Testis (tissue), 5 donors: ENCODE data around the gene DNALI1. TPM values are rescaled to one million over a fixed set of nuclear protein-coding genes. Genes with fewer than 3 reads are reported as not detected.
A peak's percentile ranks its signal among the peaks of the same experiment; 100 is the strongest.

Experiments
- DNase-seq: peaks from one replicate; pipeline ENCODE4 v3.0.0-alpha.2; 2019
- H3K27ac ChIP-seq, 2 donors: fragments of 200-600 bp; sonication (generic); one replicate each; pipeline ENCODE4 v1.5.1; 2019
- H3K27me3 ChIP-seq: fragments of 200-600 bp; sonication (generic); one replicate; pipeline ENCODE4 v1.5.1; 2019
- H3K36me3 ChIP-seq: fragments of 200-600 bp; sonication (generic); one replicate; pipeline ENCODE4 v1.5.1; 2017; ENCODE audit warnings: low read depth; ENCODE audit errors: missing control alignments
- H3K4me1 ChIP-seq: fragments of 200-600 bp; sonication (generic); one replicate; pipeline ENCODE4 v1.5.1; 2019
- H3K4me3 ChIP-seq, 2 donors: fragments of 200-600 bp; sonication (generic); one replicate each; pipeline ENCODE4 v1.5.1; 2017 to 2019
- H3K9me3 ChIP-seq: fragments of 200-600 bp; sonication (generic); one replicate; pipeline ENCODE4 v1.5.1; 2017
- POLR2A ChIP-seq: fragments of 450-650 bp; IDR thresholded peaks from one replicate; pipeline ENCODE4 v1.6.1; 2017; ENCODE audit warnings: antibody characterized with exemption, mild to moderate bottlenecking, moderate library complexity
- WGBS, 2 donors: methylation state at CpG; one replicate each; pipeline ENCODE4 v1.1.5; 2018; 5-methylcytosine and 5-hydroxymethylcytosine counted together
- intact Hi-C: fragments of 100-400 bp; cut with DNase I; formaldehyde crosslinking; loops from one replicate; pipeline ENCODE4 v1.15.1; 2023; ENCODE audit warnings: low total_unique reads
- long read RNA-seq, 2 donors: transcript quantifications; one replicate each; lab custom pipeline, GENCODE V29; 2026
- polyA plus RNA-seq: library from polyadenylated mRNA; stranded (reverse); fragments of 350-450 nt; fragmentation: Illumina TruSeq; extraction: RNeasy Lipid Tissue Mini Kit (QIAGEN cat#74804); gene quantifications from one replicate; pipeline ENCODE4 v1.2.3, GENCODE V29; 2014; ENCODE audit warnings: low read depth, low replicate concordance; ENCODE audit not compliant: insufficient read depth
- total RNA-seq, 2 donors: library from RNA; depleted of rRNA; stranded (reverse); fragments of >200 nt; gene quantifications; one replicate each; pipeline ENCODE4 v1.2.3, GENCODE V29; 2016
- TF ChIP-seq, protein P1 (sequence below), 3 experiments: fragments of 450-650 bp in 2 of 3; fragments of 200-600 bp in 1 of 3; sonication (generic) in 1 of 3; IDR thresholded peaks; one replicate each; pipeline ENCODE4 v1.5.1; 2016 to 2019; ENCODE audit warnings: antibody characterized with exemption in 3 of 3, mild to moderate bottlenecking in 2 of 3, moderate library complexity in 1 of 3

Gene DNALI1
- total RNA-seq (10 to 100 TPM; 50.5 to 73.0 TPM), polyA plus RNA-seq (216 TPM)
- long read RNA-seq, donor 1, transcript DNALI1-201 (6 exons, 2,649 nt) = major isoform, 11 of 15 reads
- long read RNA-seq, donor 1, partial matches to known transcripts = 0 of 15 reads
- long read RNA-seq, donor 1, other reads (novel, unspliced or antisense) = 0 of 15 reads
- long read RNA-seq, donor 2, transcript DNALI1-201 (6 exons, 2,649 nt) = major isoform, 5 of 86 reads
- long read RNA-seq, donor 2, partial matches to known transcripts = 25 of 86 reads
- long read RNA-seq, donor 2, other reads (novel, unspliced or antisense) = 53 of 86 reads

- intact Hi-C loops = no loop called here
- H3K4me3 ChIP-seq = peak within 1 kb of the TSS; percentile 45 to 50
- H3K36me3 ChIP-seq = no peaks in the 10 kb centered on the region
- H3K4me1 ChIP-seq = peaks cover 23% of the 10 kb centered on the region
- H3K27ac ChIP-seq = peak within 1 kb of the TSS; percentile 42 to 64
- no peaks in the 10 kb centered on the region for H3K9me3 ChIP-seq
- WGBS, 2 donors = 4 to 5% methylated on average over 16 to 31 of the region's 31 CpGs
- H3K27me3 ChIP-seq = no peaks in the 10 kb centered on the region
- DNase-seq = peak; percentile 94
- TF ChIP-seq, protein P1, sequence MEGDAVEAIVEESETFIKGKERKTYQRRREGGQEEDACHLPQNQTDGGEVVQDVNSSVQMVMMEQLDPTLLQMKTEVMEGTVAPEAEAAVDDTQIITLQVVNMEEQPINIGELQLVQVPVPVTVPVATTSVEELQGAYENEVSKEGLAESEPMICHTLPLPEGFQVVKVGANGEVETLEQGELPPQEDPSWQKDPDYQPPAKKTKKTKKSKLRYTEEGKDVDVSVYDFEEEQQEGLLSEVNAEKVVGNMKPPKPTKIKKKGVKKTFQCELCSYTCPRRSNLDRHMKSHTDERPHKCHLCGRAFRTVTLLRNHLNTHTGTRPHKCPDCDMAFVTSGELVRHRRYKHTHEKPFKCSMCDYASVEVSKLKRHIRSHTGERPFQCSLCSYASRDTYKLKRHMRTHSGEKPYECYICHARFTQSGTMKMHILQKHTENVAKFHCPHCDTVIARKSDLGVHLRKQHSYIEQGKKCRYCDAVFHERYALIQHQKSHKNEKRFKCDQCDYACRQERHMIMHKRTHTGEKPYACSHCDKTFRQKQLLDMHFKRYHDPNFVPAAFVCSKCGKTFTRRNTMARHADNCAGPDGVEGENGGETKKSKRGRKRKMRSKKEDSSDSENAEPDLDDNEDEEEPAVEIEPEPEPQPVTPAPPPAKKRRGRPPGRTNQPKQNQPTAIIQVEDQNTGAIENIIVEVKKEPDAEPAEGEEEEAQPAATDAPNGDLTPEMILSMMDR (IDR thresholded peaks at IDR 0.05) = no peak
- TF ChIP-seq POLR2A = no peak
Measured at GRCh38 chr1:37556712-37557196, at the start of gene DNALI1. TSS of gene DNALI1 (plus strand) at chr1:37556940. CDS start at chr1:37556995, 55 bp downstream.

DNA sequence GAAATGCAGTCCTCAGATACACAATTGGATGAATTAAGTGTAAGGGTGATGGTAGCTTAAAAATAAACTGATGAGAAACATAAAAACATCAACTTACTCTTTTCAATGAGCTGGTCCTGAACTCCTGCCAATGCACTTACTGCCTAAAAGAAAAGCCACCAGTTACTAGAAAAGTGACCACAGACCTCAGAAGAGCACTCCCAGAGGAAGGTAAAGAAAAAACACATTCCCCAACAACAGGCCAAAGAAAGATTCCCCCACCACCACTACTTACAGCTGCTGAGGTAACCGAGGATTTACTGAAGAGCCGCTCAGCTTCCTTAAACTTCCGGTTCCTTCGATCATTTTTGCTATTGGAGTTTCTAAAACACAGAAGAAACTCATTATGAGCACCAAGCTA, 47.6 kb upstream of the DNALI1 start:
- Histone ChIP-seq H3K27ac (no peak overlapping the region), H3K36me3 (no peaks in the 10 kb centered on the region), H3K27me3 (no peaks in the 10 kb centered on the region), H3K9me3 (no peaks in the 10 kb centered on the region), H3K4me3 (no peak overlapping the region), H3K4me1 (peaks cover 5% of the 10 kb centered on the region)
- WGBS, 2 donors = 89 to 92% methylated on average over 4 of the region's 4 CpGs
- TF ChIP-seq, protein P1 (IDR thresholded peaks at IDR 0.05) = no peak
- TF ChIP-seq POLR2A = no peak
- intact Hi-C loops = no loop called here
- no peak for DNase-seq

DNA sequence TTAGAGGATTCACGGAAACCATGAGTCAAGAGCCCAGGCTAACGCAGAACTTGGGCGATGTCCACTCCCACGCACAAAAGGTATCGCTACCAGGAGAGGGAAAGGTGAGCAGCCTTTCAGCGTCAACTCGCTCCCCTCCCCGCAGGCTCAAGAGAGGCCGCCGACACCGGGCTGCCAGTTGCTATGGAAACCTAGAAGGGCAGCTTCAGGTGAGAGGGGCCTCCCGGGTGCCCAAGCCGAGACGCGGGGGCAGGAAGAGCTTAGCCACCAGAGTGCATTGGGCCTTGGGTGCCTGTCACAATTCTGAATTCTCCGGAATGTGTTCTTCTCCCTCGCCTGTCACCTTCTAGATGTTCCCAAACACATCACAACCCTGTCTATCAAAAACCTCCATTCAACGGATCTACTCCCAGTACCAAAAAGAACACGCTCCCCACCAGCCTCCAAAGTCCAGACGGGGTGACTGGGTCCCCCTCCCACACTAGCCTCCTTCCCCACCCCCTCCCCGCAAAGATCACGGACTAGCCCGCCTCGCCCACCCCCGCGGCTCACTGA, 42.9 kb upstream of the DNALI1 start:
- DNase-seq = peak; percentile 64
- no peaks in the 10 kb centered on the region for H3K9me3 ChIP-seq
- intact Hi-C loops = no loop called here
- H3K27ac ChIP-seq = peak overlapping the region; percentile 81 to 96
- H3K36me3 ChIP-seq = no peaks in the 10 kb centered on the region
- 0 to 3% methylated on average over 2 to 26 of the region's 26 CpGs for WGBS, 2 donors
- TF ChIP-seq, protein P1 (IDR thresholded peaks at IDR 0.05) = no peak
- TF ChIP-seq POLR2A = no peak
- peaks cover 5% of the 10 kb centered on the region for H3K4me1 ChIP-seq
- H3K27me3 ChIP-seq = no peaks in the 10 kb centered on the region
- H3K4me3 ChIP-seq = peak overlapping the region; percentile 86 to 99

GRCh38 chr1:37514350-37515184, 42.2 kb upstream of the DNALI1 start, which contains the start of gene MEAF6:
TSS of gene MEAF6 (minus strand) at chr1:37514766. CDS start at chr1:37514746, 20 bp downstream.
- Histone ChIP-seq H3K27me3 (no peaks in the 10 kb centered on the region), H3K9me3 (no peaks in the 10 kb centered on the region), H3K36me3 (no peaks in the 10 kb centered on the region), H3K4me1 (peaks cover 5% of the 10 kb centered on the region), H3K27ac (peak within 1 kb of the TSS; percentile 81 to 96), H3K4me3 (peak within 1 kb of the TSS; percentile 86 to 99)
- peak; percentile 86 for DNase-seq
- 0% methylated on average over 10 to 75 of the region's 100 CpGs for WGBS, 2 donors
- intact Hi-C loops = no loop called here
- TF ChIP-seq, protein P1 (IDR thresholded peaks at IDR 0.05) = peak; percentile 77 to 89 (median 85)
- TF ChIP-seq POLR2A = peak; percentile 9
